GM19438 (cell line): Measurements from ENCODE around the gene MACROD2.
A peak's percentile ranks its signal among the peaks of the same experiment; 100 is the strongest.

ENCODE experiments used
- ATAC-seq: cut with Tn5 transposase; IDR thresholded peaks from one replicate; pipeline ENCODE4 v1.9.1; 2021; ENCODE audit warnings: low read depth; ENCODE audit not compliant: unreplicated experiment

The MACROD2 gene

GRCh38 chr20:15699431-15700146 is 1704.3 kb downstream of the MACROD2 start:
- ATAC-seq = no peak

DNA sequence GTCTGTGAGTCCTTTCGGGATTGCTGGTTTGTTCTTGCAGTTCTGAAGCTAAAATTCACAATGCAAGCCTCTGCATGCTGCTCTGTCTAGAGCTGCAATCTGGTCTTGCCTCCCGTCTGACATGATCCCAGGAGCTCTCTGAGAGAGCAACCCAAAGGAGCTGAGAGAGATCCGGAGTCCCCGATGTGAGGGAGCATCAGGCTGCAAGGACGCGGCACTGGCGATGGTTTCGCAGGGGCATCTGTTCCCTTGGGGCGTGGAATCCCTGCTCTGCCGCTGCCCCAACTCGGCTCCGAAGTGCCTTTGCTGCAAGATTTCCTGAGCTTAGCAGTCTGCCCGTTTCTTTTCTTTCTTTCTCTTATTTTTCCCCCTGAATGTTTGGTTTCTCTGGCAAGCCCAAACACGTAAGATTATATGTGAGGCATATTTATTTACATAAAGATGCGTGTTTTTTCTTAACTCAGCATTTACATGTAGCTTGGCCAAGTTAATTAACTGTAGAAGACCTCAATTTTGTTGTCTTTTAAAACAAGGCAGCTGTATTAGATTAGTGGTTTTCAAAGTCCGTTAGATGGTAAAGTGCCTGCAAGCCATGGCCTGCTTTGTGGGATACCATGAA is 1704.9 kb downstream of the MACROD2 start:
- ATAC-seq = no peak

DNA sequence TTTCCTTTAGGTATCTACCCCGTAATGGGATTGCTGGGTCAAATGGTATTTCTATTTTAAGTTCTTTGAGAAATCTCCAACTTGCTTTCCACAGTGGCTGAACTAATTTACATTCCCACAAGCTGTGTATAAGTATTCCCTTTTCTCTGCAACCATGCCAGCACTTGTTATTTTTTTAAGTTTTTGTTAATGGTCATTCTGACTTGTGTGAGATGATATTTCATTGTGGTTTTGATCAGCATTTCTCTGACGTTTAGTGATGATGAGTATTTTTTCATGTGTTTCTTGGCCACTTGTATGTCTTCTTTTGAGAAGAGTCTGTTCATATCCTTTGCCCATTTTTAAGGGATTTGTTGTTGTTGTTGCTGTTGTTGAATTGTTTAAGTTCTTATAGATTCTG is 1706.8 kb downstream of the MACROD2 start:
- no peak for ATAC-seq

DNA sequence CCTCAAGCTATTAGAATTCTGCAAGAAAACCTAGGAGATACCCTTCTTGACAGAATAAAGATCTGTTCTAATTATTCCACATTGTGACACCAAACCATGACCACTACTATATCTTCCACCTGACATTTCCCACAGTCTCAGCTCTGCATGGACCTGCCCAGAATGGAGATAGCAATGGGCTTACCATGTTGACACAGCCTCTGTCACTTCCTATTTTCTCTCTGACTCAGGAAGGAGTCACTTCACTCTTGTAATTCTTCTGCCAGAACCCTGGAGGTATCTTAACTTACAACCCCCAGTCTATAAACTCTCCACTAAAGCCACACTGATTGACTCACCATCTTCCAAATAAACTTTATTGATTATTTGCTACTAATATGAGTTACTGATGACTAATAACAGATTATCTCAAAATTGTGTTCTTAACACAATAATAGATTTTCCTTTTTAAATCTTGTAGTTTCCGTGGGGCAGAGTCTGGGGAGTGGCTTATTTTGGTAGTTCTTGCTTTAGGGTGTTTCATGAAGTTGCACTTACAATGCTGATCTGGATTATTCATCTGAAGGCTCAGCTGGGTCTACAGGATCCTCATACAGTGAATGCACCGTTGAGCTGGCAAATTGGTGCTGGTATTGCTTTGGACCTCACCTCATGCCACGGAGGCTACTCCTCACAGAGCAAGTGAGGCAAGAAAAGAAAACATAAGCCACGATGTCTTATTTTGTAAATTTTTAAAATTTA is 1708.0 kb downstream of the MACROD2 start:
- ATAC-seq = no peak

- no peak for ATAC-seq
Measured at GRCh38 chr20:15705975-15706374, 1710.7 kb downstream of the MACROD2 start.

DNA sequence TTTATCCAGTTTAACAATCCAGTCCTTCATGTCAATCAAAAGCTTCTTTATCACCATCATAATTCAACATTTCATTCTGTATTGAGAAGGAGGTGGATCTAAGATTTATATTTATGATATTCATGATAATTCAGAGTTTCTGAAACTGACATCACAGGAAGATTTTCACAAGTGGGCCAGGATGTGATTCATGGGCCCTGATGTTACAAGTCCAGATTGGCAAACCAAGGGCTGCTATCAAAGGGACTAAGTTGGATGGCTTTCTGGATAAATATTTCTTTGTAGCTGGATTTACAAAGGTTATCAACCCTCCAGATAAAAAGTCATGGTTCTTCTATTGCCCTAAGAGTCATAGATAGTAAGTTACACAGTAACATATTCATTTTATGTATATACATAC is 1711.4 kb downstream of the MACROD2 start:
- ATAC-seq = no peak

GRCh38 chr20:15708984-15709598 is 1713.8 kb downstream of the MACROD2 start:
- ATAC-seq = peak; percentile 92

- no peak for ATAC-seq
Measured at GRCh38 chr20:15710636-15711035, 1715.3 kb downstream of the MACROD2 start.

- no peak for ATAC-seq
Measured at GRCh38 chr20:15711177-15711576, 1715.9 kb downstream of the MACROD2 start.

GRCh38 chr20:15716256-15716655 is 1720.9 kb downstream of the MACROD2 start:
- ATAC-seq = no peak

DNA sequence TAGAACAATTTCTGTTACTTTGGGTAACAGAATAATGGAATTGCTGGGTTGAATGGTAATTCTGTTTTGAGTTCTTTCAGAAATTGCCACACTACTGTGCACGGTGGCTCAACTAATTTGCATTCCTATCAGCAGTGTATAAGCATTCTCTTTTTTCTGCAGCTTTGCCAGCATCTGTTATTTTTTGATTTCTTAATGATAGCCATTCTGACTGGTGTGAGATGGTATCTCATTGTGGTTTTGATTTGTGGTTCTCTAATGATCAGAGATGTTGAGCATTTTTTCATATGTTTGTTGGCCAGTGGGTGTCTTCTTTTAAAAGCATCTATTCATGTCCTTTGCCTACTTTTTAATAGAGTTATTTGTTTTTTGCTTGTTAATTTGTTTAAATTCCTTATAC is 1731.1 kb downstream of the MACROD2 start:
- ATAC-seq = no peak

DNA sequence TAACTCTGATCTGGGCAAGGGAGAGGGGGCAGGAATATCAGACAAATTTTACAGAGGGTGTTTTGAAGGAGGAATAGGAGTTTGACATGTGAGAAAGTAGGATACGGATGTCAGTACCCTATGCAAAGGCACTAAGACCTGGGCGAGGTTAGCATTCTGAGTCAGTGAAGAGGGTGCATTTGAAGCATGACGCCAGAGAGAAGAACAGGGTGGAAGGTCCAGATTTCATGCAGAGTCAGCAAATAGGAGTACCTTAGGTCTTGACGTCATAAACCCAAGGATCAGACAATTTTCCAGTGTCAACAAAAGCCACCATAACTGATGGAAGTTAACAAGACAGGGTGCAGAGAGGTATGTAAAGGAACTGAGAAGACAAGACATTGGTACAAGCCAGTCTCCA is 1738.7 kb downstream of the MACROD2 start:
- no peak for ATAC-seq

DNA sequence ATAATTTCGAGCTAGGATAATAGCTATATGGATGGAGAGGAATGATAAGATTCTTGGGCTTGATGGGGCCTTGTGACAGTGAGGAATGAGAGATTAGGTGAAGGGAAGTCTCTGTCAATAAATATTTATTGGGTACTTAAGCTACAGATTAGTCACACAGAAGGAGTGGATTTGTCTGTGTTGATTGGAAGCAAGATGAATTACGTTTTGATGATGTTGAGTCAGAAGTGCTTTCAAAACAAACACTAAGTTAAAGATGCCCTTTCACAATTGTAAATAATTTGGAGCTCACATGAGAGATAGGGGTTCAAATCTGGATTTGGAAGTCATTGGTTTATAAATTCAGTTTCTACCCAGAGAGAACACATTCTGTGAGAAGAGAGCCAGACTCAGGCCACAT is 1743.7 kb downstream of the MACROD2 start:
- ATAC-seq = no peak

- no peak for ATAC-seq
Measured at GRCh38 chr20:15740046-15740775, 1744.9 kb downstream of the MACROD2 start.

DNA sequence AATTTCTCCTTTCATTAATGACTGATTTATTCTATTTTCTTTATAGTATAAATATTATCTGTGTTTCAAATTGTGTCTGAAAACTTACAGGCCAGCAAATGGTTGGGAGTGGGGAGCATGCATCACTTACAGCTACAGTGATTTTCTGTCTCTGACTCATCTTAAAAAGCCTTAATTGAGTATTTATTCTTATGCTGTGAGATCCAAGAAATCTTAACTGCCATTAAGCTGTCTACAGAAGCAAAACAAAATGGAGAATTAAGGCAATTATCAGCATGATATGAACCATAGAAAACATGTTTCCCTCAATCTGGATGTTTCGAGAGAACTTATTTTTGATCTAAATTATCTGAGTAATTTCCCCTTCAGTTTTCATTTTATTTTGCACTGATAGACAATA is 1746.8 kb downstream of the MACROD2 start:
- no peak for ATAC-seq

GRCh38 chr20:15742627-15743026 is 1747.3 kb downstream of the MACROD2 start:
- ATAC-seq = no peak

DNA sequence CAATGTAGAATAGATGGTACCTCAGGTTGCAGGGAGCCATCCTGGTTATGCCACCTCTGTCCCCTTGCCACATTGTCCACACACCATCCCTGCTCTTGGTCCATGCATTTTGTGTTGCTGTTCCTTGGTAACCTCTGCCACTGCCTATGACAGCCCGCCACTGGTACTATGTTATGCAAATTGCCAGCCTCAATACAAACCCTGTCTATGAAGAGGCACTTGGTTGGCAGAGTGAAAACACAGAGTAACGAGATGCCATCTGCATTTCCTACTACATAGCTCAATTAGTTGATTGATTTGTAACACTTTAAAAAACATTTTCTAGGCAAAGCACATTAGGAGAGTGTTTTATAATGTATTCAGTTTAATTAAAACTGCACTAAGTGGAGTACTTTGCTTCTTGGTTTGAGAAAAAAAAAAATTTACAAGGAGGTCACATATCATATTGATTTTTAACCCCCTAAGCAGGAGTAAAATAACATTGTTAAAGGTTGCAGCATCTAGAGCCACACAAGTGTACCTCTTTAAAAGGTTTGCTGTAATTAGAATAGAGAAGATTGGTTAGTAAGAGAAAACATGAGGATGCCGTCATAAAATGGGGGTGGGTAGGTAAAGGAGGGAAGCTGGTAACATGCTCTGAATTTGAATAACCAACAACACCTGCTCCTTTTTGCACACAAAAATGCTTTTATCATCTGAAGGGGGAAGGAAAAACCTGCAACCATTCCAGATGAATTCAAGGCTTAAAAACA is 1760.9 kb downstream of the MACROD2 start:
- no peak for ATAC-seq

DNA sequence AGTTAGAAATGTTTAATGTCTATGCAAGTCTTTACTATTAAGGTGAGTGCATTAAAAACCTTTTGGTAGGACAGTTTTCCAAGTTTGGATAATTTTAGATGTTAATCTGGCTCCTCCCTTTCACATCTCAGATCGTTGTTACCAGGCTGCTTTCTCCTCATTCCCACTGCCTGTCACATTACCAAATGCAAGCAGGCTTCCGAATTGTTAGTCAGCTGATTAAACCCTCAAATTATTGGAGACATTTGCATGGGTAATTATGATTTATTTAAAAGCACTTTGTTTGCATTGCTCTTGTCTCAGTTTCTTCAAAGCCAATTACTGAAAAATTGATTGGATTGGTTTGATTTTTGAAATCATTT is 1761.4 kb downstream of the MACROD2 start:
- no peak for ATAC-seq

- ATAC-seq = no peak
Measured at GRCh38 chr20:15759594-15759993, 1764.3 kb downstream of the MACROD2 start.

GRCh38 chr20:15760001-15760621 is 1764.8 kb downstream of the MACROD2 start:
- no peak for ATAC-seq
